AG10803 (cell line): ENCODE measurements around the gene MEMO1.

Experiments used
- DNase-seq: peaks from one replicate; pipeline ENCODE4 v3.0.0; 2010; ENCODE audit warnings: low read depth
- H3K4me3 ChIP-seq: 2 replicates; pipeline ENCODE4 v1.5.1; 2011; ENCODE audit warnings: mild to moderate bottlenecking, low read length, control low read depth
- TF ChIP-seq, protein P1 (sequence below): conservative IDR thresholded peaks from 2 replicates; pipeline ENCODE4 v1.5.1; 2011; ENCODE audit warnings: mild to moderate bottlenecking, low read length, control low read depth, inconsistent platforms

Gene MEMO1

GRCh38 chr2:31992025-31992579 is 18.7 kb downstream of the MEMO1 start:
- H3K4me3 ChIP-seq: no peak overlapping the region
- TF ChIP-seq, protein P1, sequence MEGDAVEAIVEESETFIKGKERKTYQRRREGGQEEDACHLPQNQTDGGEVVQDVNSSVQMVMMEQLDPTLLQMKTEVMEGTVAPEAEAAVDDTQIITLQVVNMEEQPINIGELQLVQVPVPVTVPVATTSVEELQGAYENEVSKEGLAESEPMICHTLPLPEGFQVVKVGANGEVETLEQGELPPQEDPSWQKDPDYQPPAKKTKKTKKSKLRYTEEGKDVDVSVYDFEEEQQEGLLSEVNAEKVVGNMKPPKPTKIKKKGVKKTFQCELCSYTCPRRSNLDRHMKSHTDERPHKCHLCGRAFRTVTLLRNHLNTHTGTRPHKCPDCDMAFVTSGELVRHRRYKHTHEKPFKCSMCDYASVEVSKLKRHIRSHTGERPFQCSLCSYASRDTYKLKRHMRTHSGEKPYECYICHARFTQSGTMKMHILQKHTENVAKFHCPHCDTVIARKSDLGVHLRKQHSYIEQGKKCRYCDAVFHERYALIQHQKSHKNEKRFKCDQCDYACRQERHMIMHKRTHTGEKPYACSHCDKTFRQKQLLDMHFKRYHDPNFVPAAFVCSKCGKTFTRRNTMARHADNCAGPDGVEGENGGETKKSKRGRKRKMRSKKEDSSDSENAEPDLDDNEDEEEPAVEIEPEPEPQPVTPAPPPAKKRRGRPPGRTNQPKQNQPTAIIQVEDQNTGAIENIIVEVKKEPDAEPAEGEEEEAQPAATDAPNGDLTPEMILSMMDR: no peak
- no peak for DNase-seq

- TF ChIP-seq, protein P1: no peak
- H3K4me3 ChIP-seq: no peak overlapping the region
- no peak for DNase-seq
Observed at GRCh38 chr2:31989946-31990345, 20.9 kb downstream of the MEMO1 start.

GRCh38 chr2:31987454-31988220 is 23.2 kb downstream of the MEMO1 start:
- TF ChIP-seq, protein P1: no peak
- H3K4me3 ChIP-seq: no peak overlapping the region
- DNase-seq: peak; percentile 55

- DNase-seq: no peak
- no peak overlapping the region for H3K4me3 ChIP-seq
- TF ChIP-seq, protein P1: no peak
Observed at GRCh38 chr2:31986906-31987305, 23.9 kb downstream of the MEMO1 start.

GRCh38 chr2:31983762-31984467 is 26.9 kb downstream of the MEMO1 start:
- TF ChIP-seq, protein P1: no peak

DNA sequence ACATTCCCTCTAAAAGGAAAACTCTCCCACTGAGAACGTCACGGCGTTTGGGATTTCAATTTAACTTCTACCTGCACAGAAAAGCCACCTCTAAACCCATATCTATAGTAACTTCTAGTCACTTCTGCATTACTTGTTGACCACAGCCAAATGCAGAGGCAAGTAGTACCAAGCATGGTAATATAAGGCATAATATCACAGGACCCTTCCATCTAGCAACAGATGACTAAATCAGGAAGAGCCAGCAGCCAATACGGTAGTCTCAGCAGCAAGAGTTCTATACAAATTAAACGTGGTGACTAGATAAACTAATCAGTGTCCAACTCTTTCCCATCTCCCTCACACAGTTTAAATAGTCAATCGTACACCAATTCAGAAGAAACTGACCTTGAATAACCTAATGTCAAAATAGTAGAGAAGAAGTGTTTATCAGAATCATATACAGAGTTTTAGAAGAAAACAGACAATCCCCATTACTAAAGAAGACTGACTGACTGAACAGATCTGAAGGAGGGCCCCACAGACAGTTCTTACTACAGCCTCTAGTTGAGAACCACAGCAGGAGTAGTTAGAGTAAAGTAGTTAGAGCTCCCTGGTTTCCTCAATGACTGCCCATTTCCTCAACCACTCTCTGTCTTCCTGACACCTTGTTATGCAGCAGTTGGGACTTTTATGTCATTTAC is 30.0 kb downstream of the MEMO1 start:
- TF ChIP-seq, protein P1: no peak
- DNase-seq: peak; percentile 13
- no peak overlapping the region for H3K4me3 ChIP-seq

More at GRCh38 chr2:31983762-31984467, 26.9 kb downstream of the MEMO1 start:
- no peak overlapping the region for H3K4me3 ChIP-seq
- DNase-seq: no peak
